Neural crest cell (in vitro differentiated cells): Measurements from ENCODE around the gene ATP2B3. TPM values are rescaled to one million over a fixed set of nuclear protein-coding genes. Genes with fewer than 3 reads are reported as not detected.

ENCODE experiments used
- DNase-seq: peaks from one replicate; pipeline ENCODE4 v3.0.0; 2021; ENCODE audit warnings: low read depth, mixed read lengths, low spot score
- H3K27ac Mint-ChIP-seq: one replicate; pipeline ENCODE4 v1.8.0; 2021; ENCODE audit warnings: mild to moderate bottlenecking, mixed read lengths; ENCODE audit not compliant: unreplicated experiment
- H3K27me3 Mint-ChIP-seq: 2 replicates; pipeline ENCODE4 v1.8.0; 2021; ENCODE audit warnings: low read depth, mild to moderate bottlenecking, mixed read lengths
- H3K36me3 Mint-ChIP-seq: 2 replicates; pipeline ENCODE4 v1.8.0; 2021; ENCODE audit warnings: low read depth, mild to moderate bottlenecking, mixed read lengths
- H3K4me1 Mint-ChIP-seq: 2 replicates; pipeline ENCODE4 v1.8.0; 2021; ENCODE audit warnings: mixed read lengths
- H3K4me3 Mint-ChIP-seq: one replicate; pipeline ENCODE4 v1.8.0; 2021; ENCODE audit warnings: mild to moderate bottlenecking, mixed read lengths
- H3K9me3 Mint-ChIP-seq: 2 replicates; pipeline ENCODE4 v1.8.0; 2021; ENCODE audit warnings: mixed read lengths
- CTCF ChIP-seq: fragments of 200-600 bp; sonication (generic); conservative IDR thresholded peaks from 2 replicates; pipeline ENCODE4 v1.5.0; 2021; ENCODE audit warnings: antibody characterized with exemption, mild to moderate bottlenecking
- total RNA-seq: library from RNA; stranded (reverse); gene quantifications from 2 replicates; pipeline ENCODE4 v1.2.1, GENCODE V29; 2021

ATP2B3 gene
- total RNA-seq, 1 donor from 2014 or later = 0.05 TPM

- H3K36me3 Mint-ChIP-seq = no peaks in the 10 kb centered on the region
- no peak overlapping the region for H3K27ac Mint-ChIP-seq
Observed at GRCh38 chrX:153620576-153620975, 103.1 kb downstream of the ATP2B3 start.

GRCh38 chrX:153621949-153622598 lies 104.6 kb downstream of the ATP2B3 start:
- H3K4me1 Mint-ChIP-seq = no peaks in the 10 kb centered on the region
- no peak for TF ChIP-seq CTCF
- H3K27ac Mint-ChIP-seq = no peak overlapping the region
- DNase-seq = no peak
- H3K9me3 Mint-ChIP-seq = no peaks in the 10 kb centered on the region
- no peaks in the 10 kb centered on the region for H3K36me3 Mint-ChIP-seq
- peaks cover 18% of the 10 kb centered on the region for H3K27me3 Mint-ChIP-seq
- H3K4me3 Mint-ChIP-seq = no peak overlapping the region

More at GRCh38 chrX:153620576-153620975, 103.1 kb downstream of the ATP2B3 start:
- DNase-seq = no peak
- Mint-ChIP-seq H3K9me3 (no peaks in the 10 kb centered on the region), H3K4me3 (no peak overlapping the region), H3K27me3 (peaks cover 32% of the 10 kb centered on the region), H3K4me1 (no peaks in the 10 kb centered on the region)
- no peak for TF ChIP-seq CTCF

GRCh38 chrX:153622661-153623309 lies 105.3 kb downstream of the ATP2B3 start:
- no peaks in the 10 kb centered on the region for H3K36me3 Mint-ChIP-seq
- DNase-seq = no peak
- no peak overlapping the region for H3K4me3 Mint-ChIP-seq
- H3K9me3 Mint-ChIP-seq = no peaks in the 10 kb centered on the region
- H3K4me1 Mint-ChIP-seq = no peaks in the 10 kb centered on the region
- no peak for TF ChIP-seq CTCF
- H3K27me3 Mint-ChIP-seq = peaks cover 11% of the 10 kb centered on the region
- H3K27ac Mint-ChIP-seq = no peak overlapping the region

GRCh38 chrX:153623310-153624029 lies 106.0 kb downstream of the ATP2B3 start:
- Mint-ChIP-seq H3K4me1 (no peaks in the 10 kb centered on the region), H3K27ac (no peak overlapping the region), H3K36me3 (no peaks in the 10 kb centered on the region), H3K27me3 (peaks cover 4% of the 10 kb centered on the region), H3K9me3 (no peaks in the 10 kb centered on the region), H3K4me3 (no peak overlapping the region)
- no peak for DNase-seq
- no peak for TF ChIP-seq CTCF

- H3K27me3 Mint-ChIP-seq = no peaks in the 10 kb centered on the region
Observed at GRCh38 chrX:153624196-153625091, 107.0 kb downstream of the ATP2B3 start.

More at GRCh38 chrX:153624196-153625091, 107.0 kb downstream of the ATP2B3 start:
- Mint-ChIP-seq H3K4me3 (no peak overlapping the region), H3K27ac (no peak overlapping the region), H3K9me3 (no peaks in the 10 kb centered on the region), H3K36me3 (no peaks in the 10 kb centered on the region), H3K4me1 (no peaks in the 10 kb centered on the region)
- no peak for DNase-seq
- TF ChIP-seq CTCF = no peak
